HG03066 (cell line): ENCODE results near the gene C2orf80.
"Not testable (repeated sequence)": the region's sequence is repeated elsewhere in the genome, so short reads cannot be mapped to it uniquely, and the experiment has no call there.

Experiments used
- ATAC-seq: cut with Tn5 transposase; IDR thresholded peaks from one replicate; pipeline ENCODE4 v1.9.1; 2021; ENCODE audit warnings: low read depth; ENCODE audit not compliant: unreplicated experiment

C2orf80 gene

GRCh38 chr2:208182835-208183234, 7.0 kb downstream of the C2orf80 start:
- no peak for ATAC-seq

- ATAC-seq = no peak
Observed at GRCh38 chr2:208179028-208179609, 10.7 kb downstream of the C2orf80 start.

- ATAC-seq = no peak
Observed at GRCh38 chr2:208175840-208176153, 14.0 kb downstream of the C2orf80 start.

- ATAC-seq = peak; percentile 99
Observed at GRCh38 chr2:208175069-208175839, 14.6 kb downstream of the C2orf80 start.

- no peak for ATAC-seq
Observed at GRCh38 chr2:208174144-208174543, 15.7 kb downstream of the C2orf80 start.

GRCh38 chr2:208172125-208172524, 17.7 kb downstream of the C2orf80 start:
- no peak for ATAC-seq

GRCh38 chr2:208164951-208165755, 24.7 kb downstream of the C2orf80 start:
- ATAC-seq = no peak

- ATAC-seq = no peak
Observed at GRCh38 chr2:208163489-208163888, 26.3 kb downstream of the C2orf80 start, which contains the start of gene CRYGA. TSS of gene CRYGA (minus strand) at chr2:208163589. CDS start at chr2:208163556, 33 bp downstream.

- no peak for ATAC-seq
Observed at GRCh38 chr2:208156439-208156838, 33.4 kb downstream of the C2orf80 start.

- ATAC-seq = no peak
Observed at GRCh38 chr2:208153156-208153555, 36.7 kb downstream of the C2orf80 start.

- no peak for ATAC-seq
Observed at GRCh38 chr2:208150956-208151355, 38.9 kb downstream of the C2orf80 start.

- ATAC-seq = no peak
Observed at GRCh38 chr2:208150094-208150493, 39.7 kb downstream of the C2orf80 start.

GRCh38 chr2:208148803-208149202, 41.0 kb downstream of the C2orf80 start:
- no peak for ATAC-seq

- ATAC-seq = no peak
Observed at GRCh38 chr2:208147759-208148158, 42.1 kb downstream of the C2orf80 start.

- ATAC-seq = no peak
Observed at GRCh38 chr2:208147008-208147407, 42.8 kb downstream of the C2orf80 start.

- ATAC-seq = no peak
Observed at GRCh38 chr2:208146006-208146405, 43.8 kb downstream of the C2orf80 start, which contains the start of gene CRYGB. TSS of gene CRYGB (minus strand) at chr2:208146158. CDS start at chr2:208146120, 38 bp downstream.

GRCh38 chr2:208142925-208143799, 46.7 kb downstream of the C2orf80 start:
- no peak for ATAC-seq

- no peak for ATAC-seq
Observed at GRCh38 chr2:208142240-208142924, 47.4 kb downstream of the C2orf80 start.

- ATAC-seq = no peak
Observed at GRCh38 chr2:208139447-208139846, 50.4 kb downstream of the C2orf80 start.

GRCh38 chr2:208138334-208138733, 51.5 kb downstream of the C2orf80 start:
- not testable (repeated sequence) for ATAC-seq
